Measurements from ENCODE around the gene PAM. TPM values are rescaled to one million over a fixed set of nuclear protein-coding genes. Genes with fewer than 3 reads are reported as not detected.

Gene PAM
- total and polyA plus RNA-seq, 5 donors = 3,384 to 4,784 (median 4,213) TPM

DNA sequence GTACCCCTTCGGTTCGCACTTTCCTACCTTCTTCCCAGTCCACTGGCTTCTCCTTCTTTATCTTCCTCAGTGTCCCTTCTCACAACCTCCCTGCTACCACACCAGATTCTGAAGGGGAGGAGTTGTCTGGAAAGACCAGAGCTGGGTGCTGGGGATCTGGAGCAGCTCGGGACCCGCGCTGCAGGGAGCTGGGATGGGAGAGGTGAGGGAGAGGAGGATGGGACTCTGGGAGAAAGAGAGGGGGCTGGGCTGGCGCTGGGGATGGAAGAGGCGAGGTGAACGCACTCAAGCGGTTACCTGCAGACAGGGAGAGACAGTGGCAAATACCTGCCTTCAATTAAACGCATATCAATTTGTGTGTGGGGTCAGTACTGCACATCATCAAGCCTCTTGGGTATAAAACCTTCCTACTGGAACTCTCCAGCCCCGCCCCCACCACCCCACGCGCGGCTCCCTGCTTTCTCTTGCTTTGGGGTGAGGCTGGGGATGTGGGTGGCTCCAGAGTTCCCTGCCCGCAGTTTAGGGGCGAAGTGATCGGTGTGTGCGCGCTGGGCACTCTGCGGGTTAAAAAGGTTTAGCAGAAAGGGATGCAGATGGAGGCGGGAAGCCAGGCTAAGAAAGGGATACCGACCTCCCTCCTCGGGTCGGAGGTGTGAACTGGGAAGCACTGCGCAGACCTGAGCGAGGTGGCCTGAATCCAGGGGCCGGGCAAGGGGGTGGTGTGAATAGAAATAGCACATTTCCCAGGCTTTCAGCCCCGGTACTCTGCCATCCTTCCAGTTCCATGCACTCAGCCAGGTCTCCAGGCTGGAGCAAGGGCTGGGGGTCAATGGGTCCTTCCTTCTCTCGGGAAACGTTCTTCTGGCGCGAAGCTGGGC lies 977 bp upstream of the PAM start:
- WGBS = 17% methylated on average over 32 of the region's 32 CpGs
- peak overlapping the region; percentile 94 for H3K4me3 ChIP-seq (ENCODE audit: low read length)
- intact Hi-C loops (cut with DNase I) = no loop called here
- peak overlapping the region; percentile 93 for H3K27ac ChIP-seq (ENCODE audit: low read length)
- DNase-seq (peak; percentile 17 to 58 (median 51)), ATAC-seq (peak; percentile 12 to 24)
- H3K27me3 ChIP-seq (ENCODE audit: control insufficient read depth, insufficient read depth) = no peaks in the 10 kb centered on the region
- H3K4me1 ChIP-seq (ENCODE audit: control insufficient read depth, insufficient read depth, low read length) = no peaks in the 10 kb centered on the region
- no peaks in the 10 kb centered on the region for H3K9me3 ChIP-seq (ENCODE audit: control insufficient read depth, low read length)

DNA sequence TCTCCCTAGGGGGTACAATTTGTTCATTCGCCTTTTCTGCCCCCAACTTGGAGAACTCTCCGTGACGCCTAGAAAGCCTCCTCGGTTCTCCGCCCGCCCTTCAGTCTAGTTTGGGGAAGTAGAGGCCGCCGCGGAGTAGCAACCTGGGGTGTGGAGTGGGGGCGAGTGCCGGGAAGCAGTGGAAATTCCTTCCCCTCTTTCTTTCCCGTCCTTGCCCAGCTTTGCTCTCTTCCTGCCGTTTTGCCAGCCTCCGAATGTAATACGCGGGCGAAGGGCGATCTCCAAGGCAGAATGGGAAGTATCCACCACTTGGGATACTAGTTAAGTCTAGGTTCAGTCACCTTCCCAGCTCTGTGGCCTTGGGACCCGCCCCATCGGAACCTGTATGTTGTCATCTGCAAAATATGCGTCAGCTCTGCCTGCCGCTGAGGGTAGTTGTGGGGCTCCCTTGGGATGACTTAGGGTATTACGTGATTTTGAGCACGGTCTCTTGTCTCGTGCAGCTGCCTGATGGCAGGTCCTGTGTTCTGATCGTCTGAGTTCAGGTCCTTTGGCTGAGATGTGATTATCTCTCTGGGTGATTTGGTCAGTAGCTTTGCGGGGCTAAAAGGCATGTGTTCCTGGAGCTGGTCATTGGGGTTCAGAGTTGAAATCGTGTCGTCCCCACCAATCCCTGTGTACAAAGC lies 724 bp downstream of the PAM start:
- Histone ChIP-seq H3K27ac (ENCODE audit: low read length) (peak overlapping the region; percentile 93), H3K27me3 (ENCODE audit: control insufficient read depth, insufficient read depth) (no peaks in the 10 kb centered on the region), H3K4me1 (ENCODE audit: control insufficient read depth, insufficient read depth, low read length) (peaks cover 2% of the 10 kb centered on the region), H3K4me3 (ENCODE audit: low read length) (peak overlapping the region; percentile 94), H3K9me3 (ENCODE audit: control insufficient read depth, low read length) (no peaks in the 10 kb centered on the region)
- DNase-seq (peak; percentile 53 to 73 (median 70)), ATAC-seq (peak; percentile 69 to 75)
- under 1% methylated on average over 29 of the region's 29 CpGs for WGBS
- intact Hi-C loops (cut with DNase I) = no loop called here

DNA sequence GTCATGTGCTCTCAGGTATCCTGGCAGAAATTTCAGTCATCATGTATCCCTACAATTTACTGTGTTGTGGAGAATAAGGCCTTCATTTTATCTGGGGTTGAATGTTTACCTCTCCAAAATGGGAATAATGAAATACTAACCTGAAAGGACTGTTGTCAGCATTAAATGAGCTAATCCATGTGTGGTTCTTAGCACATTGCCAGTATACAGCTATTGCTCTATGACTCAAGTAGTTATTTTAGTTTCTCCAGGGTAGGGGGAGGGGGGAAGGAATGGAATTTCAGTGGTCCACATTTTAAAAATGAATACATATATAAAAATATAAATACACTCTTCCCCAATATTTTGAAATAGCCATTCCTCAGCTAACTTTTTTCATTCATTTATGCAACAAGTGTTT lies 3.5 kb downstream of the PAM start:
- no peak overlapping the region for H3K4me3 ChIP-seq (ENCODE audit: low read length)
- peaks cover 4% of the 10 kb centered on the region for H3K4me1 ChIP-seq (ENCODE audit: control insufficient read depth, insufficient read depth, low read length)
- ATAC-seq (no peak), DNase-seq (no peak)
- no peaks in the 10 kb centered on the region for H3K9me3 ChIP-seq (ENCODE audit: control insufficient read depth, low read length)
- H3K27ac ChIP-seq (ENCODE audit: low read length) = no peak overlapping the region
- intact Hi-C loops (cut with DNase I) = no loop called here
- no peaks in the 10 kb centered on the region for H3K27me3 ChIP-seq (ENCODE audit: control insufficient read depth, insufficient read depth)

DNA sequence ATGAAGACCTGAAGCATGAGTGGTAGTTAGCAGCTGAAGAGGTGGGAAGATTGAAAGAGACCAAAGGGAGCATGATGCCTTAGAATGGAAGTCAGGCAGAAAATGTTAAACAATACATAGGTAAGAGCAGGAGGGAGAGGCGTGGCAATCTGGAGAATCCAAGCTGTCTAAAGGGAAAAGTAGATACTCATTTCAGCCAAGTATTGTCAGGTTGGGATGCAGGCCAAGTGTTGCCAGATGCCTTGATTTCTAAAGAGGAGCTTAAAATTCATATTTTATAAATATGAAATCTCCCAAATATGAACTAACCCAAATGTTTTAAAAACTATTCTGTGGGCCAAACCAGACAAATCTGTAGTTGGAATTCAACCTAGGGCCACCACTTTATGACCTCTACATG lies 4.2 kb downstream of the PAM start:
- Histone ChIP-seq H3K27me3 (ENCODE audit: control insufficient read depth, insufficient read depth) (no peaks in the 10 kb centered on the region), H3K27ac (ENCODE audit: low read length) (peak overlapping the region; percentile 30), H3K9me3 (ENCODE audit: control insufficient read depth, low read length) (no peaks in the 10 kb centered on the region), H3K4me3 (ENCODE audit: low read length) (no peak overlapping the region), H3K4me1 (ENCODE audit: control insufficient read depth, insufficient read depth, low read length) (peaks cover 6% of the 10 kb centered on the region)
- 76% methylated on average over 1 of the region's 1 CpG for WGBS
- ATAC-seq (no peak), DNase-seq (no peak)
- intact Hi-C loops (cut with DNase I) = no loop called here

DNA sequence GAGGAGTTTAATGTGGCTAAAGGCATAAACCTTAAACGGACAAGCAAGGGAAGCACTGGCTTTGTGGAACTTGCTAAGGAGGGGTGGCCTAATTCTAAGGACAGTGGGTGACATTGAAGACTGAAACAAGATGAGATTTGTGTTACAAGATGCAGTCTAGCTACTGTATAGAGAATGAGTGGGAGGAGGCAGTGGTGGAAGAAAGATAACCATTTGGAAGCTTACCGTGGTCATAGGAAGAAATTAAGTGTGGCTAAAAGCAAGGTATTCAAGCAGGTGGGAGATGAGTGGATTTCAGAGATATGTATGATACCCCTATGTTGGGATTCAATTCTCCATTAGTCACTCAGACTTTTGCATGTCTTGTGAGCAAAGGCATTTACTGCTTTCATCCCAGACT lies 4.6 kb downstream of the PAM start:
- Histone ChIP-seq H3K27me3 (ENCODE audit: control insufficient read depth, insufficient read depth) (no peaks in the 10 kb centered on the region), H3K27ac (ENCODE audit: low read length) (peak overlapping the region; percentile 30), H3K4me3 (ENCODE audit: low read length) (no peak overlapping the region), H3K9me3 (ENCODE audit: control insufficient read depth, low read length) (no peaks in the 10 kb centered on the region), H3K4me1 (ENCODE audit: control insufficient read depth, insufficient read depth, low read length) (peaks cover 6% of the 10 kb centered on the region)
- DNase-seq (no peak), ATAC-seq (no peak)
- WGBS = 46% methylated on average over 2 of the region's 2 CpGs
- intact Hi-C loops (cut with DNase I) = no loop called here

DNA sequence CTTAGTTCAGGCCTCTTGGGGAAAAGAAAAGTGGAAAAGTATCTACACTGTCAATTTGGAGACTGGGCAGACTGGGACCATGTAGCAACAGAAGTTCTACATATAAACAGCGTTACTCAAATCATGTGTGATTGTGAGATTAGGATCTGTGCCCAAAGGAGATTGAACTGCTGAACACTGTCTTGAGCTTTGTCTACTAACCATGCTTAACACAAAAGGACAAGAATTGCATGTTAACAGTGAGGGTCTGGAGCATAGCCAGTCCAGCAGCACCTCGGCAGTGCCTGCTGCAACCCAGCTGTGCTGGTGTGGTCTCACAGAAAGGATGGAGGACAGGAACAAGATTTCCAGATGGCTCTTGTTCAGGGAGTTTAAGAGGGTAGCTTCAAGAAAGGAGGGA lies 5.7 kb downstream of the PAM start:
- 18% methylated on average over 2 of the region's 2 CpGs for WGBS
- Histone ChIP-seq H3K4me1 (ENCODE audit: control insufficient read depth, insufficient read depth, low read length) (peaks cover 6% of the 10 kb centered on the region), H3K27me3 (ENCODE audit: control insufficient read depth, insufficient read depth) (no peaks in the 10 kb centered on the region), H3K9me3 (ENCODE audit: control insufficient read depth, low read length) (no peaks in the 10 kb centered on the region), H3K4me3 (ENCODE audit: low read length) (no peak overlapping the region), H3K27ac (ENCODE audit: low read length) (peak overlapping the region; percentile 86)
- DNase-seq = peak in 1 of 3 donors; percentile 48
- intact Hi-C loops (cut with DNase I) = no loop called here
- ATAC-seq = peak in 1 of 2 donors; percentile 15

DNA sequence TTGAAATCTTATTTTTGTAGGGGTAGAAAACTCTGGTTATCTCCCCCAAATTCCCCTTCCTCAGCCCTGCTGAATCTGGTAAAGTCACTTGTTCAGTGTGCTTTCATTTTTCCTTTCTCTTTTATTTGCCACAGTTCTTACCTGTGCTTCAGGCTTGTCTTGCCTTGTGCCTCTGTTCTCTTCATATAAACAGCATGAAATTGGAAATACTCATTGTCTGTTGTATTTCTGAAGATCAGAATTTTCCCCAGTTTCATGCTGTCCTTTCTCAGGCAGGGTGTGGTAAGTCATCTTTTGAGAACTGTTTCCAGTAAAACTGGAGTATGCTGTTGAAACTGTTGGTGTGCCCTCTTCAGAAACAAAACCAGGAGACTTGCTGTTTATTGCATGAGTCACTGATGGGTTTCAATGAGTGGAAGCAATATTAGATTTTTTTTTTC lies 7.0 kb downstream of the PAM start:
- Histone ChIP-seq H3K4me1 (ENCODE audit: control insufficient read depth, insufficient read depth, low read length) (peaks cover 9% of the 10 kb centered on the region), H3K4me3 (ENCODE audit: low read length) (peak overlapping the region; percentile 13), H3K27me3 (ENCODE audit: control insufficient read depth, insufficient read depth) (no peaks in the 10 kb centered on the region), H3K9me3 (ENCODE audit: control insufficient read depth, low read length) (no peaks in the 10 kb centered on the region), H3K27ac (ENCODE audit: low read length) (peak overlapping the region; percentile 57)
- intact Hi-C loops (cut with DNase I) = no loop called here
- DNase-seq = no peak
- peak in 1 of 2 donors; percentile 41 for ATAC-seq

DNA sequence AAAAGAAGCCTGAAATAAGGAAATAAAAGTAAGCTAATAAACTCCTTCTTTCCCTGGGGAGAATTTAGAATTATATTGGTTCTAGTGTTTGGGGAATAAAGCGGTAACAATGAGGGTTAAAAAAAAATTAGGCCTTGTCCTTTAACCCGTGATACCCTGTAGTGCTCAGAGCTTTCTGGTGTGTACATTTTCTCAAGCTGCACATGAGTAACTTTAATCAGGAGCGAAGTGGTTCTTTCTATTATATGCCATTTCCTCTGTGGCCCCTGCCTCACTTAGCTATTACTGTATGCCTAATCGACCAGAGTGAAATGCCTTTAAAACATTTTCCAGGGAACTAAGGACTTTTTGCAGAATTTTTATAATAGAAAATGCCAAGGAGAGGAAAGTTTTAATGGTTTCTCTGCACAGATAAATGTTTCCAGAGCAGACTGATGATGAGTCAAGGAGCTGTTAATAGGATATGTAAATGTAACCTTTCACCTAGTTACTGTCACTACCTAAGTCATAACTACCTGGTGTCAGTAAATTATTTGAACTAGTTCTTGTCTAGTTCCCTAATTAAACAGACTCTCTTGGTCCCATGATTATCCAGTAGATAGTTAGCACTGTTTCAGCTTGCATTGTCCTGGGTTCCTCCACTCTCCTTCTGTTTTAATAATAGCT lies 7.6 kb downstream of the PAM start:
- DNase-seq = no peak
- peak in 1 of 2 donors; percentile 41 for ATAC-seq
- H3K27me3 ChIP-seq (ENCODE audit: control insufficient read depth, insufficient read depth) = no peaks in the 10 kb centered on the region
- no peak overlapping the region for H3K4me3 ChIP-seq (ENCODE audit: low read length)
- 48% methylated on average over 4 of the region's 4 CpGs for WGBS
- H3K9me3 ChIP-seq (ENCODE audit: control insufficient read depth, low read length) = no peaks in the 10 kb centered on the region
- intact Hi-C loops (cut with DNase I) = no loop called here
- H3K27ac ChIP-seq (ENCODE audit: low read length) = no peak overlapping the region
- H3K4me1 ChIP-seq (ENCODE audit: control insufficient read depth, insufficient read depth, low read length) = peaks cover 9% of the 10 kb centered on the region

DNA sequence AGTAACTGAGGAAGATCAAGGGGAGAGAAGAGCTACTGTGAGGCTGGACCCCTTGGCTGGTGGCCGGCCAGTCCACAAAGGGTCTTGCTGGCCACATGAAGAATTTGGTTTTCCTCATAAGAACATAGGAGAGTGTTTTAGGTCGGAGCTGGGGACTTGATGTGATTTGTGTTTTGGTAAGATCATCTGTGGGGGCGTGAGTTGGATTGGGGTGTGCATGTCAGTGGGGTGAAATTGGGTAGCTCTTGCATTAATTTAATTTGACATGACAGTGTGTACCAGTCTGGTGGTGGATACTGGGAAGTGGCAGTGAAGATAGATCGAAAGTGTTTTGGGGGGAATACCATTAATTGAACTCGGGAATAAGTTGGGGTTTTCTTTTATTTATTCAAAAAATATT lies 8.6 kb downstream of the PAM start:
- WGBS = 85% methylated on average over 5 of the region's 5 CpGs
- intact Hi-C loops (cut with DNase I) = no loop called here
- DNase-seq (no peak), ATAC-seq (no peak)
- H3K4me1 ChIP-seq (ENCODE audit: control insufficient read depth, insufficient read depth, low read length) = peaks cover 9% of the 10 kb centered on the region
- H3K27ac ChIP-seq (ENCODE audit: low read length) = peak overlapping the region; percentile 75
- H3K9me3 ChIP-seq (ENCODE audit: control insufficient read depth, low read length) = no peaks in the 10 kb centered on the region
- no peak overlapping the region for H3K4me3 ChIP-seq (ENCODE audit: low read length)
- no peaks in the 10 kb centered on the region for H3K27me3 ChIP-seq (ENCODE audit: control insufficient read depth, insufficient read depth)

DNA sequence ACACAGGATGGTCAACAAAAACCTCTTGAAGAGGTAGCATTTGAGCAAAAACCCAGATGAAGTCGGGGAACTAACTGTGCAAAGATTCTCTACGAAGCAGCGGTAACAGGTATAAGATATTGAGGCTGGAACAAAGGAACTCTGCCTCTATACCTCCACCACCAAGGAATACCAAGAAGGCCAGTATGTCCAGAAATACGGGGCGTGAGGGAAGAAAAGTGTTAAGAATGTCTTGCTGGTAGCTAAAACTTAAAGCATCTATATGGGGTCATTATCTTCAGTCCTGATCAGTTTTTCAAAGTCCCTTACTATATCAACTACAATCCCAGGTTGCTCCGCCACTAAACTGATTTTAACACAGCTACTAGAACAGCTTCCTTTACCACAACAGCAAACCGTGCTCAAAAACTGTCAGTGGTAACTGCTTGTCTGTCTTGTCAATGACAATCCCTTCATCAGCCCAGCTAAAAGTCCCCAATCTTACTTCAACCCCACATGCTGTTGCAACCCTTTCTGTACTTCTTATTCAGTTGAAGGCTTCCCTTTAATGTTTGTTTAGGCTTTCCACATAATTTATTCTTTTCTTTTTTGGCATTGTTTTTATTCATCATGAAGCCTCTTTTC lies 9.4 kb downstream of the PAM start:
- intact Hi-C loops (cut with DNase I) = no loop called here
- H3K9me3 ChIP-seq (ENCODE audit: control insufficient read depth, low read length) = no peaks in the 10 kb centered on the region
- ATAC-seq (no peak), DNase-seq (no peak)
- WGBS = 77% methylated on average over 7 of the region's 7 CpGs
- H3K27ac ChIP-seq (ENCODE audit: low read length) = peak overlapping the region; percentile 62
- no peaks in the 10 kb centered on the region for H3K27me3 ChIP-seq (ENCODE audit: control insufficient read depth, insufficient read depth)
- peak overlapping the region; percentile 27 for H3K4me3 ChIP-seq (ENCODE audit: low read length)
- peaks cover 9% of the 10 kb centered on the region for H3K4me1 ChIP-seq (ENCODE audit: control insufficient read depth, insufficient read depth, low read length)

Measured in right cardiac atrium (tissue), 5 donors.